Measurements from ENCODE around the gene P2RX4.

DNA sequence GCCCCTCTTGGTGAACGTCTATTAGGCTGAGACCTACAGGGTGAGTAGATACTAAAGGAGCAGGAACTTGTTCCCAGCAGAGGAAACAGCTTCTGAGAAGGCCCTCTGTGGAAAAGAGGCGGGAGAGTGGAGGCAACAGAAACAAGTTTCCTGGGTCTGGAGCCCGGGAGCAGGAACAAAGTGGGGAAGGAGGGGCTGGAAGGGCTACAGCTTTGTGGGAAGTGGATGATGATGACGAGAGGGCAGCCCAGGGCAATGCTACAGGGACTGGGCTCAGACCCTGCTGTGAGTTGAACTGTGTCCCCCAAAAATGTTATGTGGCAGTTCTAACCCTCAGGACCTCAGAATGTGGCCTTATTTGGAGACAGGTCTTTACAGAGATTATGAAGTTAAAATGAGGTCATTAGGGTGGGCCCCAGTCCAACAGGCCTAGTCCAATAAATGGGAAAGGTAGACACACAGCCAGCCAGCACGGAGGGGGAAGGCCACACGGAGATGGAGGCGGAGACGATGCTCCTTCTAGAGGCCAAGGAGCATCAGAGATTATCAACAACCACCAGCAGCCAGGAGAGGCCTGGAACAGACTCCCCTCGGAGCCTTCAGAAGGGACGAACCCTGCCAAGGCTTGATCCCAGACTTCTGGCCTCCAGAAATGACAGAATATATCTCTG is 72.3 kb downstream of the P2RX4 start:
- TF ChIP-seq CEBPB (IDR thresholded peaks at IDR 0.05; ENCODE audit: low read depth, low read length) (no peak), RAD21 (IDR thresholded peaks at IDR 0.05; ENCODE audit: low read length) (no peak), POLR2A (IDR thresholded peaks at IDR 0.05; ENCODE audit: low read depth, low read length) (no peak)
- TF ChIP-seq, protein P1, sequence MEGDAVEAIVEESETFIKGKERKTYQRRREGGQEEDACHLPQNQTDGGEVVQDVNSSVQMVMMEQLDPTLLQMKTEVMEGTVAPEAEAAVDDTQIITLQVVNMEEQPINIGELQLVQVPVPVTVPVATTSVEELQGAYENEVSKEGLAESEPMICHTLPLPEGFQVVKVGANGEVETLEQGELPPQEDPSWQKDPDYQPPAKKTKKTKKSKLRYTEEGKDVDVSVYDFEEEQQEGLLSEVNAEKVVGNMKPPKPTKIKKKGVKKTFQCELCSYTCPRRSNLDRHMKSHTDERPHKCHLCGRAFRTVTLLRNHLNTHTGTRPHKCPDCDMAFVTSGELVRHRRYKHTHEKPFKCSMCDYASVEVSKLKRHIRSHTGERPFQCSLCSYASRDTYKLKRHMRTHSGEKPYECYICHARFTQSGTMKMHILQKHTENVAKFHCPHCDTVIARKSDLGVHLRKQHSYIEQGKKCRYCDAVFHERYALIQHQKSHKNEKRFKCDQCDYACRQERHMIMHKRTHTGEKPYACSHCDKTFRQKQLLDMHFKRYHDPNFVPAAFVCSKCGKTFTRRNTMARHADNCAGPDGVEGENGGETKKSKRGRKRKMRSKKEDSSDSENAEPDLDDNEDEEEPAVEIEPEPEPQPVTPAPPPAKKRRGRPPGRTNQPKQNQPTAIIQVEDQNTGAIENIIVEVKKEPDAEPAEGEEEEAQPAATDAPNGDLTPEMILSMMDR (conservative IDR thresholded peaks at IDR 0.05; ENCODE audit: low read depth, low read length) = no peak
